HepG2 (cell line): ENCODE results near the gene HSPA5. TPM values are rescaled to one million over a fixed set of nuclear protein-coding genes. Genes with fewer than 3 reads are reported as not detected.

ENCODE experiments used
- ATAC-seq: fragments of 200-7000 bp; cut with Tn5 transposase; 3 replicates; pipeline ENCODE4 v1.9.1; 2020; ENCODE audit warnings: mild to moderate bottlenecking, moderate library complexity
- BruUV-seq: library from RNA; stranded (reverse); fragments of 400-500 nt; replicated peaks from 2 replicates; lab custom pipeline; 2021; lab: Mats Ljungman, UMichigan
- CTCF ChIA-PET: fragments of 300-600 bp; formaldehyde crosslinking; extraction: SDS; loops from one replicate; lab custom pipeline; 2021; ENCODE audit warnings: low total read pairs, inconsistent platforms, low intra/inter-chr PET ratio; lab: Yijun Ruan, JAX
- POLR2A ChIA-PET: fragments of 350-600 bp; sonication (Branson Sonifier 250); formaldehyde crosslinking; loops from one replicate; lab custom pipeline; 2020; ENCODE audit warnings: antibody characterized with exemption, inconsistent platforms; lab: Yijun Ruan, JAX
- DNase-seq: peaks from one replicate; pipeline ENCODE4 v3.0.0-alpha.2; 2015; ENCODE audit warnings: low spot score
- FAIRE-seq: peaks from 3 replicates; lab custom pipeline; 2011; peaks lifted over from hg19 to GRCh38; lab: Jason Lieb, UNC
- H2AFZ ChIP-seq: one replicate; pipeline ENCODE4 v1.6.1; 2011; ENCODE audit warnings: low read length, inconsistent platforms
- H3K27ac ChIP-seq: fragments of 300-600 bp; 3 replicates; pipeline ENCODE4 v1.8.0; 2011; ENCODE audit warnings: mixed run types, mild to moderate bottlenecking, mixed read lengths, low read length, inconsistent platforms; ENCODE audit not compliant: insufficient read depth; ENCODE audit errors: extremely low read length
- H3K27me3 ChIP-seq, 2 experiments: fragments of 200-600 bp in 1 of 2; 2 replicates in 1 of 2; 3 replicates in 1 of 2; pipeline versions ENCODE4 v1.6.0 to v1.8.0; 2011; ENCODE audit warnings: low read length in 2 of 2, mild to moderate bottlenecking in 2 of 2, moderate library complexity in 2 of 2, inconsistent platforms in 1 of 2; ENCODE audit not compliant: insufficient read depth in 2 of 2, control insufficient read depth in 1 of 2
- H3K36me3 ChIP-seq, 2 experiments: fragments of 200-600 bp in 1 of 2; replicated peaks in 1 of 2; 2 replicates in 1 of 2; 3 replicates in 1 of 2; pipeline versions ENCODE4 v1.5.1 to v1.8.0; 2011; ENCODE audit warnings: low read length in 2 of 2, inconsistent platforms in 1 of 2; ENCODE audit not compliant: insufficient read depth in 2 of 2, control insufficient read depth in 1 of 2
- H3K4me1 ChIP-seq: 2 replicates; pipeline ENCODE4 v1.5.1; 2012; ENCODE audit warnings: low read length, inconsistent platforms; ENCODE audit not compliant: insufficient read depth
- H3K4me2 ChIP-seq: 2 replicates; pipeline ENCODE4 v1.6.0; 2011; ENCODE audit warnings: low read depth, low read length, inconsistent platforms
- H3K4me3 ChIP-seq, 3 experiments: fragments of 200-600 bp in 1 of 3; sonication (generic), shearing (Covaris generic) in 1 of 3; replicated peaks in 1 of 3; 2 replicates each; pipeline ENCODE4 v1.5.1; 2011 to 2016; ENCODE audit warnings: low read length in 3 of 3, inconsistent platforms in 2 of 3, low read depth in 2 of 3, mild to moderate bottlenecking in 2 of 3, control low read depth in 1 of 3, mixed read lengths in 1 of 3; ENCODE audit not compliant: insufficient read depth in 1 of 3
- H3K79me2 ChIP-seq: one replicate; pipeline ENCODE4 v1.6.1; 2011; ENCODE audit warnings: low read length, inconsistent platforms; ENCODE audit not compliant: insufficient read depth
- H3K9ac ChIP-seq: 2 replicates; pipeline ENCODE4 v1.6.0; 2011; ENCODE audit warnings: mild to moderate bottlenecking, low read depth, low read length, inconsistent platforms; ENCODE audit not compliant: insufficient read depth
- H3K9me3 ChIP-seq: 2 replicates; pipeline ENCODE4 v1.5.1; 2012; ENCODE audit warnings: mild to moderate bottlenecking, low read length
- H4K20me1 ChIP-seq: 2 replicates; pipeline ENCODE4 v1.6.0; 2011; ENCODE audit warnings: inconsistent platforms, mild to moderate bottlenecking, low read length, moderate library complexity; ENCODE audit not compliant: insufficient read depth
- ATF6 ChIP-seq: sonication (generic); formaldehyde crosslinking; conservative IDR thresholded peaks from 2 replicates; pipeline ENCODE4 v1.4.0; 2020; ENCODE audit warnings: missing genetic modification reagents
- MAFK ChIP-seq, 2 experiments: IDR thresholded peaks in 1 of 2; conservative IDR thresholded peaks in 1 of 2; 2 replicates each; pipeline ENCODE4 v1.6.1; 2011; ENCODE audit warnings: improper control_type of control experiment in 2 of 2, low read length in 2 of 2
- NR3C1 ChIP-seq: sonication (generic); formaldehyde crosslinking; IDR thresholded peaks from 2 replicates; pipeline ENCODE4 v1.4.0; 2020; ENCODE audit warnings: missing genetic modification reagents
- SMC3 ChIP-seq: IDR thresholded peaks from 2 replicates; pipeline ENCODE4 v1.6.1; 2011; ENCODE audit warnings: low read length, improper control_type of control experiment
- ZFP37 ChIP-seq: sonication (generic); formaldehyde crosslinking; IDR thresholded peaks from 2 replicates; pipeline ENCODE4 v1.4.0; 2020; ENCODE audit warnings: missing genetic modification reagents, borderline replicate concordance
- ZNF737 ChIP-seq: sonication (generic); formaldehyde crosslinking; IDR thresholded peaks from 2 replicates; pipeline ENCODE4 v1.5.0; 2020; ENCODE audit warnings: missing genetic modification reagents, mild to moderate bottlenecking, borderline replicate concordance
- in situ Hi-C: cut with HindIII; loops from 2 replicates; pipeline ENCODE4 v1.10.0; 2017; ENCODE audit warnings: low pct_unique_long_range_greater_than_20kb; ENCODE audit not compliant: extremely low pct_ligation_motif_present
- intact Hi-C: fragments of 100-400 bp; cut with micrococcal nuclease; formaldehyde crosslinking; loops from one replicate; pipeline ENCODE4 v1.10.0; 2022; ENCODE audit not compliant: unreplicated experiment
- polyA plus RNA-seq, 8 experiments: library from polyadenylated mRNA; depleted of rRNA in 3 of 8; stranded (reverse) in 7 of 8; unstranded in 1 of 8; fragments of >200 nt; fragmentation: Illumina TruSeq in 4 of 8; extraction: Trizol in 4 of 8; gene quantifications; 2 replicates each; pipeline versions ENCODE4 v1.2.1 to v1.2.3, GENCODE V29; 2011 to 2016; ENCODE audit warnings: low read depth in 4 of 8, missing spikeins in 1 of 8, mixed read lengths in 1 of 8; ENCODE audit not compliant: insufficient read depth in 1 of 8
- total RNA-seq, 5 experiments: library from RNA; depleted of rRNA; stranded (reverse); fragments of >200 nt; fragmentation: Illumina TruSeq; extraction: Trizol; gene quantifications; 2 replicates each; pipeline ENCODE4 v1.2.3, GENCODE V29; 2016; ENCODE audit warnings: low read depth in 1 of 5
- TF ChIP-seq, protein P1 (sequence below): sonication (generic); formaldehyde crosslinking; IDR thresholded peaks from 2 replicates; pipeline ENCODE4 v1.4.0; 2020; ENCODE audit warnings: missing genetic modification reagents, mild to moderate bottlenecking, borderline replicate concordance

The HSPA5 gene
- total and polyA plus RNA-seq, 2 of the 13 experiments (the other 11 are each of a cell fraction or from before 2014, with no cell fraction given): 201 to 206 TPM

GRCh38 chr9:125255781-125256391, 14.7 kb upstream of the HSPA5 start (continued):
- TF ChIP-seq, protein P1, sequence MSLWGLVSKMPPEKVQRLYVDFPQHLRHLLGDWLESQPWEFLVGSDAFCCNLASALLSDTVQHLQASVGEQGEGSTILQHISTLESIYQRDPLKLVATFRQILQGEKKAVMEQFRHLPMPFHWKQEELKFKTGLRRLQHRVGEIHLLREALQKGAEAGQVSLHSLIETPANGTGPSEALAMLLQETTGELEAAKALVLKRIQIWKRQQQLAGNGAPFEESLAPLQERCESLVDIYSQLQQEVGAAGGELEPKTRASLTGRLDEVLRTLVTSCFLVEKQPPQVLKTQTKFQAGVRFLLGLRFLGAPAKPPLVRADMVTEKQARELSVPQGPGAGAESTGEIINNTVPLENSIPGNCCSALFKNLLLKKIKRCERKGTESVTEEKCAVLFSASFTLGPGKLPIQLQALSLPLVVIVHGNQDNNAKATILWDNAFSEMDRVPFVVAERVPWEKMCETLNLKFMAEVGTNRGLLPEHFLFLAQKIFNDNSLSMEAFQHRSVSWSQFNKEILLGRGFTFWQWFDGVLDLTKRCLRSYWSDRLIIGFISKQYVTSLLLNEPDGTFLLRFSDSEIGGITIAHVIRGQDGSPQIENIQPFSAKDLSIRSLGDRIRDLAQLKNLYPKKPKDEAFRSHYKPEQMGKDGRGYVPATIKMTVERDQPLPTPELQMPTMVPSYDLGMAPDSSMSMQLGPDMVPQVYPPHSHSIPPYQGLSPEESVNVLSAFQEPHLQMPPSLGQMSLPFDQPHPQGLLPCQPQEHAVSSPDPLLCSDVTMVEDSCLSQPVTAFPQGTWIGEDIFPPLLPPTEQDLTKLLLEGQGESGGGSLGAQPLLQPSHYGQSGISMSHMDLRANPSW: no peak
- TF ChIP-seq ZFP37 (CRISPR knock-in tag) (no peak), NR3C1 (CRISPR knock-in tag) (no peak), SMC3 (peak; percentile 59), ATF6 (CRISPR knock-in tag) (no peak)

- TF ChIP-seq MAFK (conservative IDR thresholded peaks at IDR 0.05 in 1 of 2, IDR thresholded peaks at IDR 0.05 in 1 of 2; ENCODE audit: low read length in 2 of 2) (peak in 1 of 2 experiments; percentile 51; a peak in 2 of 4 replicates), ZNF737 (CRISPR knock-in tag) (no peak)
- no peak overlapping the region for H3K9ac ChIP-seq
- no peaks in the 10 kb centered on the region for H3K9me3 ChIP-seq
- no peaks in the 10 kb centered on the region for H3K36me3 ChIP-seq
- CTCF ChIA-PET: no interaction called here
- ATAC-seq (no peak), FAIRE-seq (no peak), DNase-seq (no peak)
- peaks cover 16% of the 10 kb centered on the region for H3K4me1 ChIP-seq
- no peaks in the 10 kb centered on the region for H4K20me1 ChIP-seq
- in situ Hi-C loops (no loop called here), intact Hi-C loops (no loop called here)
- no peak overlapping the region for H3K27ac ChIP-seq
- no peak overlapping the region for H3K4me3 ChIP-seq
- H2AFZ ChIP-seq: no peak overlapping the region
- H3K27me3 ChIP-seq: no peaks in the 10 kb centered on the region
- POLR2A ChIA-PET: interaction anchor here (3.8 kb wide), 1 partner anchor 13 kb away, joined by 27 read pairs; the partner anchor contains the start of gene HSPA5
- BruUV-seq: no TSS peak
- H3K79me2 ChIP-seq: no peaks in the 10 kb centered on the region
- no peak overlapping the region for H3K4me2 ChIP-seq
Measured at GRCh38 chr9:125254231-125254630, 13.1 kb upstream of the HSPA5 start.
